ENCODE results near the gene GRK5.

- TF ChIP-seq CTCF (IDR thresholded peaks at IDR 0.05): no peak
- no peak for TF ChIP-seq POLR2A (IDR thresholded peaks at IDR 0.05)
Measured at GRCh38 chr10:119162452-119163092, 44.8 kb upstream of the GRK5 start.

All from thyroid gland (tissue), 4 donors.